A172 (cell line): ENCODE data around the gene GRIK5. TPM values are rescaled to one million over a fixed set of nuclear protein-coding genes. Genes with fewer than 3 reads are reported as not detected.
A peak's percentile ranks its signal among the peaks of the same experiment; 100 is the strongest.

Source experiments
- DNase-seq: peaks from one replicate; pipeline ENCODE4 v3.0.0-alpha.2; 2015; ENCODE audit warnings: low spot score
- total RNA-seq: library from RNA; depleted of rRNA; stranded (reverse); fragments of >200 nt; shearing (Covaris generic); gene quantifications from 2 replicates; pipeline ENCODE4 v1.2.3, GENCODE V29; 2014

Gene GRIK5
- total RNA-seq, 1 experiment from 2014 or later = 0.76 TPM

DNA sequence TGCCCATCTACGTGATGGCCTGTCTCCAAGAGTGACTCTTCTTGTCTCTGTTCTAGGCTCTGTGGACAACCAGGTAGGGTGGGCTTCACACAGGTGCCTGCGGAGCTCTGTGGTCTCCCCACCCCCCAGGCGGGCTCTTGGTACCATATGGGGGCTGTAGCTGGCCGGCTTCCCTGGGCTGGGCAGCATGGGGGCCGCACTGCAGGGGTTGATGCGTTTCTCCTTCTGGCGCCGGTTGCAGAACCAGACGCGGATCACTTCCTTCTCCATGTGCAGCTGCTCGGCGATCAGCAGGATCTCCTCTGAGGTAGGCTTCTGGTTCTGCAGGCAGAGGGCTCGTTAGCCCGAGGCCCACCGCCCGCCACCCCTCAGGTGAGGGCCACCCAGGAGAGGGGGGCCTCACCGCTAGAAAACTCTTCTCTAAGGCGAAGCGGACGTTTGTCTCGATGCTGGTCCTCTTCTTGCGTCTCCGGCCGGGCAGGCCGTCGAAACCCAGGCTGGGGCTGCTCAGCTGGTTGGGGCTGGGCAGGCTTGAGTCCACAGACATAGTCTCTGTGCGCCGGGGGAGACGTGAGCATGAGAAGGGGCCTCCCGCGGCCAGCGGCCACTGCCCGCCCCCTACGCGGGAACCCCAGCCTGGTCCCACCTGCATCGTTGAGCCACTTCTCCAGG is 25.3 kb upstream of the GRIK5 start:
- no peak for DNase-seq

DNA sequence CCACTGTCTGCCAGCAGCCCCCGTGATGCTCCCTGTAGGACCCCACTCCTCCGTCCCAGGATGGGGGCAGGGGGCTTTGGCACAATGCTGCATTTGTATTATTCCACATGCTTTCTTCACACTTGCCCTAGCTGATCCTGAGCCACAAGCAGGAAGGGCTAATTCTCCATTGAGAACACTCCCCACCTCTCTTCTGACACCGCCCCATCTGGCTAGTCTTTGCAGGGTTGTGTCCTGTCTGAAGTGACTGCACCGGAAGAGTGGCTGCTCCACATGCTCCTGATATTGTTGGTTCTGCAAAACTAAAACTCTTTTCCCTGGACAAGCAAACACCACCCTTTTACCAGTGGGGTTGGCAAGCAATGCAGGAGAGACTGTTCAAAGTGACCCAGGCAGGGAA is 23.9 kb upstream of the GRIK5 start:
- DNase-seq = no peak

DNA sequence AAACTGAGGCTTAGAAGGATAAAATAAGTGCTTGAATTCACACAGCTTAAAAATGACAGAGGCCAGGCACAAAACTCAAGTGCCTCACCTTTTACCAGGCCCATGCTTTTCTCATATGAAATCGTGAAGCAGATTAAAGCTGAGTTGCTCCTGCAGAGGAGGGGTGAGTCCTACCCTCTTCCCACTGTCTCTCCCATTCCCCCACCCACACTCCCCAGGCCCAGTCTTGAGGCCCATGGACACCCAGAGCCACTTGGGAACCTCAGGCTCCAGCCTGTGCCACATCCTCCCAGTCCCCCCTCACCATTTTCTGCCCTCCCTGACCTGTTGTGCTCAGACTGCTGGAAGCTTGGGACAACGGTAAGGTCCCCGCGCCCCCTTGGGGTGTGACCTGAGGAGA is 23.5 kb upstream of the GRIK5 start:
- DNase-seq = no peak

DNA sequence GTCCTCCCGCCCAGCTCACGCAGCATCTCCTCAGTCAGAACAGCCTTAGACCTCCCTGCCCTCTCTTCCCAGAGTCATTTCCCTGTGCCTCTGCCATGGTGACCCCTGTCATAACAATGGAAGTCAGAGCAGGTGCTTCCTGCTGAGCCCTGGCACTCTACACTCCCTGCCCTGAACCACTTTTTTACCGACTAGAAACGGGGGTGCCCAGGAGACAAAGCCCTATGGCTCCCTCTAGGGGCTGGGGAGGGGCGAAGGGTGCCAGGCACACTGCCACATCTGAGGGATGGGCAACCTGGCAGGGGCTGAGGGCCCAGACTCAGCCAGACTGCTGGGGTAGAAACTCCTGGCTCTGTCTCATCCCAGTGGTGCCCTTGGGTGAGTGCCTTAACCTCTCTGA is 22.3 kb upstream of the GRIK5 start:
- DNase-seq = peak; percentile 49

DNA sequence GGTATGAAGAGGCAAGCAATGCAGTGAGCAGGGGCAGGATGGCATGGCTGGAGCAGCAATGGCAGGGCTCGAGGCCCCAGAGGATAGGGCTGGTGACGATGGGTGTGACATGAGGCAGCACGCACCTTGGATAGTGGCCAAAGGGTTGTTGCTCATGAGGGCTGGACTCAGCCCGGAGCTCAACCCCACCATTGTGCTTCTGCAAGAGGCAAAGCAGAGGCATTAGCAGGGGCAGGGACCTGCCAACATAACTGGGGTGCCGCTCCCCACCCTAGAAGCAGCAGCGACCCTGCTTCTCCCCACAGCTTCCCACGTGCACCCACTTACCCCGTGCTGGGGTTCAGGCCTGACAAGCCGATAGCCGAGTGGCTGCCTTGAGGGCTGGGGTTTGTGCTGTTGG is 21.7 kb upstream of the GRIK5 start:
- DNase-seq = no peak

DNA sequence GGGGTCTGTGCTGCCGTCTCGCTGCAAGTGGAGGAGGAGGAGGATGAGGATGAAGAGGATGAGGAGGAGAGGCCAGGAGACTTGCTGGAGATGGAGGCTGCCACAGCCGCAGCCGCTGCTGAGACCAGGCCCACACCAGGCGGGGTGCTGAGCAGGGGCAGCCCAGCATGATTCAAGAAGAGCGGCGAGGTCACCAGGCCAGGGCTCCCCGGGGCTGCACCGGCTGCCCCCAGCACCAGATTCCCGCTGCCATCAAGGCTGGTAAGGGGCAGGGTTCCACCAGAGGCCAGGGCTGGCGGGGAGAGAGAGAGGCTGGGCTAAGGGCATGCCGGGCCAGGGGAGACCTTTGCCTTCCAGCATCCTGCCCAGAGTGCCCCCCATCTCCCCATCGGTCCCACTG is 21.3 kb upstream of the GRIK5 start:
- no peak for DNase-seq

DNA sequence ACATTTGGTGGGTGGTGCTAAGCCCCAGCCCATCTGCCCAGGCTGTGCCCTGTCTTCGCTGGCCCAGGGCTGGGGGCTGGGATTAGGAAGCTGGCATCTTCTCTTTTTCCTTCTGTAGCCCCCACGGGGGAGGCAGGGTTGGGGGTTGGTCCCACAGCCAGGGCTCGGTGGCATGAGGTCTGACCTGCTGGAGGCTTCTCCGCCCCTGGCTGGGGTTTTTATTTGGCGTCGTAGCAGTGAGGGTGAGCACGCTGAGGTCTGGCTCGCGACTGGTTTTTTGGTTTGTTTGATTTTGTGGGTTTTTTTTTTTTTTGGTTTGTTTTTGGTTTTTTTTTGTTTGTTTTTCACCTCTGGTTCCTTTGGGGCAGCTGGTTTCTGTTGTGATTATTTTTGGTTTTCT is 20.7 kb upstream of the GRIK5 start:
- DNase-seq = no peak

DNA sequence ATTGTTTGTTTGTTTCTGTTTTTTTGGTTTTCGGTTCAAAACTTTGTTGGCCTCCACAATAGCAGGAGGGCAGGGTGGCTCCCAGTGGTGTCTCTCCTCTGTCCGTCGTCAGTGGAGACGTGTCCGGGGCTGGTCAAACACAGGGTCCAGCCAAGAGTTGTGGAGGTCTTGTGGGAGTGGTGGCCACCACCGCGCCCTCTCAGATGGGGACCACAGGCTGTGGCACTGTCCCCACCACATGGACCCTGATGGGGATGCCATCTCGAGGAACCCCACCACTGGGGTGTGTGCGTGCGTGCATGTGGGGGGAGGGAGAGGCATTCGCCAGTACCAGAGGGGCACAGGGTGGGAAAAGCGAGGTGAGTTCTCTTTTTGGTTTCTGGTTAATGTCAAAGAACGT is 19.8 kb upstream of the GRIK5 start:
- DNase-seq = no peak

DNA sequence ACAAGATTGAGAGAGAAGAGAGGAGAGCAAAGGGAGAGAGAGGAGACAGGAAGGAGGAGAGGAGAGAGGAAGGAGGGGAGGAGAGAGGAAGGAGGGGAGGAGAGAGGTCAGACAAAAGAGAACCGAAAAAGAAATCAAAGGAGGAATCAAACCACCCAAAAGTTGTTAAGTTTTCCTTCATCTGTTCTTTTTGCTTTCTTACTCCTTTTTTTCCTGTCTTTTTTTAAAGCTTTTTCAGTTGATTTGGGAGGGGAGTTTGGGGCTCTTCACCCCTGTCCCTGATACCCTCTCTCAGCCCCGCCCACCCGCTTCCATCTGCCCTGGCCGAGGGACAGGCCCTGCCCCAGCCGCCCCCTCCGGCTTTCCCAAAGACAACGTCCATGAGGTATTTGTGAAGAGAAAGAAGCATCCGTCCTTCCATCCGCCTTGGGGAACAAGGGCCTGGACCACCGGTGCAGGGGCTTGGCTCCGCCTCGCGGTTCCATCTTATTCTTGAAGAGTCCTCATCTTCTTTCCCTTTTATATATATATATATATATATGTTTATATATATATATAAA is 19.3 kb upstream of the GRIK5 start:
- no peak for DNase-seq

DNA sequence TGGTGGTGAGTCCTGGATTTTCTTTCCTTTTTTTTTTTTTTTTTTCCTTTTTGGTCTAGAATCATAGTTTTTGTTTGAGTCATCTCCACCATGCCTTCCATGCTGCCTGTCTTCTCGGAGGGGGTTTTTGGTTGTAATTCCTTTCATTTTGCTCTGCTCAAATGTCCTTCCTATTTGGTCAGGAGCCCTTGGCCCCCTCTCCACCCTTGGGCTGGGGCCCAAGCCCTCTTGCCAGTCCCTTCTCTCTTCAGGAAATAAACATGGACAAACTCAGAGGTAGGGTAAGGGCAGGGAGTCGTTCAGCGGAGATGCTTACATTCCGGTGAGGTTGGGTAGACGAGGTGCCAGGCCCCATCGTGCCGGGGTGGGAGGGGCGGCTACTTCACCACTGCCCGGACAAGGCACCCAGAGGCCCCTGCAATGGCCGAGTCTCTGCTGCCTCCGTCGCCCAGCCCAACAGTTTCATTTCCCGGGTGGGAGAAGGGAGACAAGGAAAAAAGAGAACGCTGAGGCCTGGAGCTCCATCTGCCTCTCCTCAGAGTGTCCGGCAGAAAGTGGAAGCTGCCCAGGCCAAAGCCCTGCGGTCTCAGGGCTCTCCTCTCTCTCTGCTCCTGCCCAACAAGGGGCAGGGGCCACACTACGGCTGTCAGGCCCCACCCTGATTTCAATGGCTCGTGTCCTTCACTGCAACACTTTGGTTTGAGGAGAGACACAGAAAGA is 18.6 kb upstream of the GRIK5 start:
- DNase-seq = peak; percentile 69

DNA sequence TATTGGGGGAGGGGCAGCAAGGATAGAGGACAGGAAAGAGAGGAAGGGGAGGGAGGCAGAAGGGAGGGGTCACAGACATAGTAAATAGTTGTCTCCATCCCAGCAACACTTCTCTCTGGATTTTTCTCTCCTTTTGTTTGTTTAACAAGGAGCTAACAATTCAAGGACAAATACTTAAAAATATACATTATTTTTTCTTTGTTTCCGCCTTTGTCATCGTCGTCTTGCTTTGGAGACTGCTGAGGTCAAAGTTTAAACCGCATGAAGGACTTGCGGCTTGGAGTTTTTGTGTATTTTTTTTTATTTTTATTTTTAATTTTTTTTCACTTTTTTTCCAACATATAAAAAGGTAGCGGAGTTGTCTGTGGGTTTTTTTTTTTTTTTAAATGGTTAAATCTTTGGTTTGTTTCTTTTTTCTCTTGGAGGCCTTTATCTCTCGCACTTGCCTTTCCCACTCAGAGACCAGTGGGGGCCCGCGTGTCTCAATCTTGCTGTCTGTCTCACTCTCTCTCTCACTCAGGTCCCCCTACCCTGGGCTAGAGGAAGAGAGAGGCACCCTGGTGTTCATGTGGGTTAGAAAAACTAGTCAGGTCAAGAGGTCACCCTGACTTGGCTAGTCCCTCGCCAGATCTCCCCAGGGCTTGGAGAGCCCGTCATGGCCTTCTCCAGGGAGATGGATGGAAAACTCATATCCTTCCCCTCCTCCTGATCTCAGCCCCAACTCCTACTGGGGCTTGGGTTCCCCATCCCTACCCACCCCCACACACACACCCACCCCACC is 17.0 kb upstream of the GRIK5 start:
- DNase-seq = no peak

DNA sequence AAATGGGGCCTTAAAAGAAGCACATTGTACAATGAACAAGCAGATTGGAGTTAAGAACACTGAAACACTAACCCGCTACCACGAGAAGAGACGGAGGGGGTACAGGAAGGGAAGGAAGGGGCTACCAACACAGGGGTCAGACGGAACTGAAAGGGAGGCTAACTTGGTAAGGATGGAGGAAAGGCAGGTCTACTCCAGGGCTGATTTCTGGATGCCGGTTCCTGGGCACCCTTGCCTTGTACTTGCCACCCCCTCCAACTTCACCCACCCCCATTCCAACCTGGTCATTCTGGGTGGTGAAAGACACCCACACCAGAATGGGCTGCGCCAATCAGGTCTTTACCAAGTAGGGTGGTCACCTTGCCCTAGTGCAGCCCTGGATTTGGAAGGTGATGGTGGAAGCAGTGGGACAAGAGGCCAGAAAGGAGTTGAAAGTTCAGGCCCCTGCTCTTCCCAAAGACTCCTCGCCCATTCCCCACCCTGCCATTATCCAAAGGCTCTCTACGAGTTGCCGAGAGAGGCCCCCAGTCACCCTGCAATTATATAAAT is 16.3 kb upstream of the GRIK5 start:
- no peak for DNase-seq

DNA sequence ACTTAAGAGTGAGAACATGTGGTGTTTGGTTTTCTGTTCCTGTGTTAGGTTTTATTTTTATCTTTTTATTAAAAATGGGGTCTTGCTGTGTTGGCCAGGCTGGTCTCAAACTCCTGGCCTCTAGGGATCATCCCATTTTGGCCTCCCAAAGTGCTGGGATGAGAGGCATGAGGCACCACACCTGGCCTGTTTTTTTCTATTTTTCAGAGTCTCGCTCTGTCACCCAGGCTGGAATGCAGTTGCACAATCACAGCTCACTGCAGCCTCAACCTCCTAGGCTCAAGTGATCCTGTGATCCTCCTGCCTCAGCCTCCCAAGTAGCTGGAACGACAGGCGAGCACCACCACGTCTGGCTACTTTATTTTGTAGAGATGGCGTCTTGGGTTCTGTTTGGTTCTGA is 13.5 kb upstream of the GRIK5 start:
- DNase-seq = no peak

DNA sequence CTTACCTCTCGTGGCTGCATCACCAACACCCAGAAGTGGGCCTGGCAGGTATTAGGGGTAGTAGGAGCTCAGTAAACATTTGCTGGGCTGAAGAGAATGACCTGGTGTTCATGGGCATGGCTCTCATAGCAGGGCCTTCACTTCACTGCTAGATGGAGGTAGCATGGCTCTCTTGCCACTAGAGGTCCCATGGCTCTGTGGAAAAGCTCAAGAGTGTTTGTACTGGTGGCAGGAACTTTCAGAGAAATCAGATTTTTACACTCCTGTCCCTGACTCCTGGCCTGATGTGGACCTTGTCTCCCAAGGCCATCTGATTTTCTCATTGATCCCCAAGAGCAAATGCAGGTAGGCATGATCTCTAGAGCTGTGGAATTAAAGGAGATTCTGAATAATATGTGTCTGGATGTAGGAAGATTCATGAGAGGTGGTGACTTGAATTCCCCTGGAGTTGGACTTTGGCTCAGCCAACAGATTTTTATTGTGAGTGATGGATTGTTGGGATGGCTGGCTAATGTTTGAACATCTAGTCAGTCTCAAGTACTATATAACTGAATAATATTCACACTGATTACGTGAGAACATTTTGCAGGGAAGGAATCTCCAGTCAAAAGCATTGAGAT is 11.7 kb upstream of the GRIK5 start:
- DNase-seq = peak; percentile 36

DNA sequence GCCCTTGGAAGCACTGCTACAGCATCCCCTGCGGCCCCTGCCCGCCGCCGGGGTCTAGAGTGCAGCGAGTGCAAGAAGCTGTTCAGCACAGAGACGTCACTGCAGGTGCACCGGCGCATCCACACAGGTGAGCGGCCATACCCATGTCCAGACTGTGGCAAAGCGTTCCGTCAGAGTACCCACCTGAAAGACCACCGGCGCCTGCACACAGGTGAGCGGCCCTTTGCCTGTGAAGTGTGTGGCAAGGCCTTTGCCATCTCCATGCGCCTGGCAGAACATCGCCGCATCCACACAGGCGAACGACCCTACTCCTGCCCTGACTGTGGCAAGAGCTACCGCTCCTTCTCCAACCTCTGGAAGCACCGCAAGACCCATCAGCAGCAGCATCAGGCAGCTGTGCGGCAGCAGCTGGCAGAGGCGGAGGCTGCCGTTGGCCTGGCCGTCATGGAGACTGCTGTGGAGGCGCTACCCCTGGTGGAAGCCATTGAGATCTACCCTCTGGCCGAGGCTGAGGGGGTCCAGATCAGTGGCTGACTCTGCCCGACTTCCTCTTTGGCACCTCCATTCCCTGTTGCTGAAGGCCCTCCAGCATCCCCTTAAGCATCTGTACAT is 10.9 kb upstream of the GRIK5 start:
- DNase-seq = no peak

DNA sequence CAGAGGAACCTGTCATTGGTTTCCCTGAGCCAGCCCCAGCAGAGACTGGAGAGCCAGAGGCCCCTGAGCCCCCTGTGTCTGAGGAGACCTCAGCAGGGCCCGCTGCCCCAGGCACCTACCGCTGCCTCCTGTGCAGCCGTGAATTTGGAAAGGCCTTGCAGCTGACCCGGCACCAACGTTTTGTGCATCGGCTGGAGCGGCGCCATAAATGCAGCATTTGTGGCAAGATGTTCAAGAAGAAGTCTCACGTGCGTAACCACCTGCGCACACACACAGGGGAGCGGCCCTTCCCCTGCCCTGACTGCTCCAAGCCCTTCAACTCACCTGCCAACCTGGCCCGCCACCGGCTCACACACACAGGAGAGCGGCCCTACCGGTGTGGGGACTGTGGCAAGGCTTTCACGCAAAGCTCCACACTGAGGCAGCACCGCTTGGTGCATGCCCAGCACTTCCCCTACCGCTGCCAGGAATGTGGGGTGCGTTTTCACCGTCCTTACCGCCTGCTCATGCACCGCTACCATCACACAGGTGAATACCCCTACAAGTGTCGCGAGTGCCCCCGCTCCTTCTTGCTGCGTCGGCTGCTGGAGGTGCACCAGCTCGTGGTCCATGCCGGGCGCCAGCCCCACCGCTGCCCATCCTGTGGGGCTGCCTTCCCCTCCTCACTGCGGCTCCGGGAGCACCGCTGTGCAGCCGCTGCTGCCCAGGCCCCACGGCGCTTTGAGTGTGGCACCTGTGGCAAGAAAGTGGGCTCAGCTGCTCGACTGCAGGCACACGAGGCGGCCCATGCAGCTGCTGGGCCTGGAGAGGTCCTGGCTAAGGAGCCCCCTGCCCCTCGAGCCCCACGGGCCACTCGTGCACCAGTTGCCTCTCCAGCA is 10.1 kb upstream of the GRIK5 start:
- DNase-seq = no peak

DNA sequence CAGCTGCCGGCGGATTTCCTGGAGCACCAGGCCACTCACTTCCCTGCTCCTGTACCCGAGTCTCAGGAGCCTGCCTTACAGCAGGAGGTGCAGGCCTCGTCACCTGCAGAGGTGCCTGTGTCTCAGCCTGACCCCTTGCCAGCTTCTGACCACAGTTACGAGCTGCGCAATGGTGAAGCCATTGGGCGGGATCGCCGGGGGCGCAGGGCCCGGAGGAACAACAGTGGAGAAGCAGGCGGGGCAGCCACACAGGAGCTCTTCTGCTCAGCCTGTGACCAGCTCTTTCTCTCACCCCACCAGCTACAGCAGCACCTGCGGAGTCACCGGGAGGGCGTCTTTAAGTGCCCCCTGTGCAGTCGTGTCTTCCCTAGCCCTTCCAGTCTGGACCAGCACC is 9.3 kb upstream of the GRIK5 start:
- no peak for DNase-seq

DNA sequence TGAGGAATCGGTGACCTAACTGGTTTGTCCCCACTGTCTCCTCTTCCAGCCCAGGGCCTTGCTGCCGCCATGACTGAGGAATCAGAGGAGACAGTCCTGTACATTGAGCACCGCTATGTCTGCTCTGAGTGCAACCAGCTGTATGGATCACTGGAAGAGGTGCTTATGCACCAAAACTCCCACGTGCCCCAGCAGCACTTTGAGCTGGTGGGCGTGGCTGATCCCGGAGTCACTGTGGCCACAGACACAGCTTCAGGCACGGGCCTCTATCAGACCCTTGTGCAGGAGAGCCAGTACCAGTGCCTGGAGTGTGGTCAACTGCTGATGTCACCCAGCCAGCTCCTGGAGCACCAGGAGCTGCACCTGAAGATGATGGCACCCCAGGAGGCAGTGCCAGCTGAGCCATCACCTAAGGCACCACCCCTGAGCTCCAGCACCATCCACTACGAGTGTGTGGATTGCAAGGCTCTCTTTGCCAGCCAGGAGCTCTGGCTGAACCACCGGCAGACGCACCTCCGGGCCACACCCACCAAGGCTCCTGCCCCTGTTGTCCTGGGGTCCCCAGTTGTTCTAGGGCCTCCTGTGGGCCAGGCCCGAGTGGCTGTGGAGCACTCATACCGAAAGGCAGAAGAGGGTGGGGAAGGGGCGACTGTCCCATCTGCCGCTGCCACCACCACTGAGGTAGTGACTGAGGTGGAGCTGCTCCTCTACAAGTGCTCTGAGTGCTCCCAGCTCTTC is 8.7 kb upstream of the GRIK5 start:
- no peak for DNase-seq

DNA sequence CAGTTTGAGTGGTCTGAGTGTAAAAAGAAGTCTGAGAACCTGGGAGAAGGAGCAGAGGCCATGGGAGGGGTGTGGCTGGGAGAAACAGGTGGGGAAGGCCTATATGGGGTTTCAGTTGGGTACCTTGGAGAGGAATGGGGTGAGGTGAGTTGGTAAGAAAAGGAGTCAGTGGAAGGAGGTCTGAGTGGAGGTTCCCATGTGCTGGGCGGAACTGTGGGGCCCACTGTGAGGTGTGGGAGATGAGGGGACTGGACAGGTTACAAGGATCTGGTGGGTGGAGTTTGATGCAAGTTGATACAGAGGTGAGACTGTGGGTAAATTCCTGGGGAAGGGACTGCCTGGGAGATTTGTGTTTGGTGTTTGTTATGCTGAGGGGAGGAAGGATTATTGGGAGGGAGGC is 8.1 kb upstream of the GRIK5 start:
- no peak for DNase-seq
